Peyer's patch (tissue), 4 donors: ENCODE measurements around the gene HIPK4. TPM values are rescaled to one million over a fixed set of nuclear protein-coding genes. Genes with fewer than 3 reads are reported as not detected.
"Not testable (repeated sequence)": the region's sequence is repeated elsewhere in the genome, so short reads cannot be mapped to it uniquely, and the experiment has no call there.

Experiments used
- DNase-seq, 3 donors: peaks; one replicate each; pipeline ENCODE4 v3.0.0-alpha.2; 2017 to 2019
- H3K27ac ChIP-seq, 4 donors: fragments of 200-600 bp; sonication (generic); one replicate each; pipeline ENCODE4 v1.5.1; 2016 to 2019
- H3K27me3 ChIP-seq, 2 donors: fragments of 200-600 bp; sonication (generic); one replicate each; pipeline ENCODE4 v1.5.1; 2019
- H3K36me3 ChIP-seq, 3 donors: fragments of 200-600 bp; sonication (generic); one replicate each; pipeline ENCODE4 v1.5.1; 2016 to 2019
- H3K4me1 ChIP-seq, 4 donors: fragments of 200-600 bp; sonication (generic); one replicate each; pipeline ENCODE4 v1.5.1; 2016 to 2019
- H3K4me3 ChIP-seq, 4 donors: fragments of 200-600 bp; sonication (generic); 1 replicate in 3 of 4; 2 replicates in 1 of 4; pipeline ENCODE4 v1.5.1; 2016 to 2019; ENCODE audit warnings: mild to moderate bottlenecking in 1 of 4
- H3K9me3 ChIP-seq, 4 donors: fragments of 200-600 bp; sonication (generic); one replicate each; pipeline ENCODE4 v1.5.1; 2016 to 2019; ENCODE audit warnings: mild to moderate bottlenecking in 1 of 4
- POLR2A ChIP-seq, 2 donors: fragments of 450-650 bp; IDR thresholded peaks; one replicate each; pipeline ENCODE4 v1.5.1; 2017; ENCODE audit warnings: antibody characterized with exemption in 2 of 2, mild to moderate bottlenecking in 2 of 2, moderate library complexity in 2 of 2
- total RNA-seq, 4 donors: library from RNA; depleted of rRNA; stranded (reverse); fragments of >200 nt; gene quantifications; one replicate each; pipeline ENCODE4 v1.1.0, GENCODE V29; 2016
- TF ChIP-seq, protein P1 (sequence below), 6 experiments: fragments of 450-650 bp in 4 of 6; fragments of 200-600 bp in 2 of 6; sonication (generic) in 1 of 6; IDR thresholded peaks; one replicate each; pipeline ENCODE4 v1.5.1; 2017 to 2019; ENCODE audit warnings: antibody characterized with exemption in 6 of 6, mild to moderate bottlenecking in 3 of 6, moderate library complexity in 1 of 6

The HIPK4 gene
- total RNA-seq, 4 donors from 2014 or later = not detected

GRCh38 chr19:40413291-40413845 is 23.4 kb upstream of the HIPK4 start, which contains the start of gene PRX:
TSS of gene PRX (minus strand) at chr19:40413378. CDS start at chr19:40407932, 5,446 bp downstream.
- peaks cover 0 to 9% (median 0%) of the 10 kb centered on the region in 4 donors for H3K4me1 ChIP-seq
- no peaks in the 10 kb centered on the region for H3K27me3 ChIP-seq
- H3K4me3 ChIP-seq = no peak within 1 kb of the TSS
- H3K36me3 ChIP-seq = no peaks in the 10 kb centered on the region
- H3K27ac ChIP-seq = no peak within 1 kb of the TSS
- TF ChIP-seq, protein P1, sequence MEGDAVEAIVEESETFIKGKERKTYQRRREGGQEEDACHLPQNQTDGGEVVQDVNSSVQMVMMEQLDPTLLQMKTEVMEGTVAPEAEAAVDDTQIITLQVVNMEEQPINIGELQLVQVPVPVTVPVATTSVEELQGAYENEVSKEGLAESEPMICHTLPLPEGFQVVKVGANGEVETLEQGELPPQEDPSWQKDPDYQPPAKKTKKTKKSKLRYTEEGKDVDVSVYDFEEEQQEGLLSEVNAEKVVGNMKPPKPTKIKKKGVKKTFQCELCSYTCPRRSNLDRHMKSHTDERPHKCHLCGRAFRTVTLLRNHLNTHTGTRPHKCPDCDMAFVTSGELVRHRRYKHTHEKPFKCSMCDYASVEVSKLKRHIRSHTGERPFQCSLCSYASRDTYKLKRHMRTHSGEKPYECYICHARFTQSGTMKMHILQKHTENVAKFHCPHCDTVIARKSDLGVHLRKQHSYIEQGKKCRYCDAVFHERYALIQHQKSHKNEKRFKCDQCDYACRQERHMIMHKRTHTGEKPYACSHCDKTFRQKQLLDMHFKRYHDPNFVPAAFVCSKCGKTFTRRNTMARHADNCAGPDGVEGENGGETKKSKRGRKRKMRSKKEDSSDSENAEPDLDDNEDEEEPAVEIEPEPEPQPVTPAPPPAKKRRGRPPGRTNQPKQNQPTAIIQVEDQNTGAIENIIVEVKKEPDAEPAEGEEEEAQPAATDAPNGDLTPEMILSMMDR (IDR thresholded peaks at IDR 0.05) = no peak
- TF ChIP-seq POLR2A (IDR thresholded peaks at IDR 0.05) = no peak
- no peak for DNase-seq
- no peaks in the 10 kb centered on the region for H3K9me3 ChIP-seq

- Histone ChIP-seq H3K9me3 (no peaks in the 10 kb centered on the region), H3K36me3 (no peaks in the 10 kb centered on the region), H3K27ac (no peak overlapping the region), H3K27me3 (no peaks in the 10 kb centered on the region), H3K4me1 (peaks cover 0 to 9% (median 0%) of the 10 kb centered on the region in 4 donors), H3K4me3 (no peak overlapping the region)
- TF ChIP-seq POLR2A (IDR thresholded peaks at IDR 0.05) = no peak
- TF ChIP-seq, protein P1 (IDR thresholded peaks at IDR 0.05) = no peak
- no peak for DNase-seq
These were observed 22.9 kb upstream of the HIPK4 start for GRCh38 chr19:40412866-40413265.

- DNase-seq = no peak
- Histone ChIP-seq H3K27ac (no peak overlapping the region), H3K4me3 (no peak overlapping the region), H3K36me3 (no peaks in the 10 kb centered on the region), H3K4me1 (peaks cover 0 to 1% (median 0%) of the 10 kb centered on the region in 4 donors), H3K27me3 (no peaks in the 10 kb centered on the region), H3K9me3 (no peaks in the 10 kb centered on the region)
- TF ChIP-seq, protein P1 (IDR thresholded peaks at IDR 0.05) = no peak
These were observed 22.0 kb upstream of the HIPK4 start for GRCh38 chr19:40411958-40412499.

GRCh38 chr19:40411125-40411842 is 21.3 kb upstream of the HIPK4 start:
- H3K36me3 ChIP-seq = no peaks in the 10 kb centered on the region
- H3K27me3 ChIP-seq = no peaks in the 10 kb centered on the region
- no peak overlapping the region for H3K4me3 ChIP-seq
- no peak for TF ChIP-seq POLR2A (IDR thresholded peaks at IDR 0.05)
- TF ChIP-seq, protein P1 (IDR thresholded peaks at IDR 0.05) = no peak
- no peaks in the 10 kb centered on the region for H3K9me3 ChIP-seq
- no peak for DNase-seq
- no peaks in the 10 kb centered on the region for H3K4me1 ChIP-seq
- H3K27ac ChIP-seq = peak overlapping the region in 2 of 4 donors; percentile 4 to 52

- no peak overlapping the region for H3K4me3 ChIP-seq
- no peak for DNase-seq
- no peaks in the 10 kb centered on the region for H3K4me1 ChIP-seq
- no peaks in the 10 kb centered on the region for H3K9me3 ChIP-seq
- H3K27me3 ChIP-seq = no peaks in the 10 kb centered on the region
- H3K27ac ChIP-seq = peak overlapping the region in 1 of 4 donors; percentile 36
- no peaks in the 10 kb centered on the region for H3K36me3 ChIP-seq
- TF ChIP-seq POLR2A (IDR thresholded peaks at IDR 0.05) = no peak
- TF ChIP-seq, protein P1 (IDR thresholded peaks at IDR 0.05) = no peak
These were observed 20.0 kb upstream of the HIPK4 start for GRCh38 chr19:40410030-40410389.

DNA sequence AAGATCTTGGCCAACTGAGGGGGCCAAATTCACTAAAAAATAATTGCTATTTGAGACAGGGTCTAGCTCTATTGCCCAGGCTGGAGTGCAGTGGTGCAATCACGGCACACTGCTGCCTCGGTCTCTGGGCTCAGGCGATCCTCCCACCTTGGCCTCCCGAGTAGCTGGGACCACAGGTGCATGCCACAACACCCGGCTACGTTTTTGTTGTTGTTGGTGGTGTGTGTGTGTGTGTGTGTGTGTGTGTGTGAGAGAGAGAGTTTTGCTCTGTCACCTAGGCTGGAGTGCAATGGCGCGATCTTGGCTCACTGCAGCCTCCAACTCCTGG is 18.6 kb upstream of the HIPK4 start:
- not testable (repeated sequence) for H3K9me3 ChIP-seq, H3K27ac ChIP-seq, H3K4me1 ChIP-seq, H3K4me3 ChIP-seq, H3K27me3 ChIP-seq, DNase-seq, H3K36me3 ChIP-seq
